Embryonic facial prominence (tissue), 1 donor: ENCODE data around the gene TYW3.
A peak's percentile ranks its signal among the peaks of the same experiment; 100 is the strongest.

ENCODE experiments used
- DNase-seq: peaks from one replicate; pipeline ENCODE4 v3.0.0-alpha.2; 2016; ENCODE audit errors: extremely low spot score

Gene TYW3, protein sequence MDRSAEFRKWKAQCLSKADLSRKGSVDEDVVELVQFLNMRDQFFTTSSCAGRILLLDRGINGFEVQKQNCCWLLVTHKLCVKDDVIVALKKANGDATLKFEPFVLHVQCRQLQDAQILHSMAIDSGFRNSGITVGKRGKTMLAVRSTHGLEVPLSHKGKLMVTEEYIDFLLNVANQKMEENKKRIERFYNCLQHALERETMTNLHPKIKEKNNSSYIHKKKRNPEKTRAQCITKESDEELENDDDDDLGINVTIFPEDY

DNA sequence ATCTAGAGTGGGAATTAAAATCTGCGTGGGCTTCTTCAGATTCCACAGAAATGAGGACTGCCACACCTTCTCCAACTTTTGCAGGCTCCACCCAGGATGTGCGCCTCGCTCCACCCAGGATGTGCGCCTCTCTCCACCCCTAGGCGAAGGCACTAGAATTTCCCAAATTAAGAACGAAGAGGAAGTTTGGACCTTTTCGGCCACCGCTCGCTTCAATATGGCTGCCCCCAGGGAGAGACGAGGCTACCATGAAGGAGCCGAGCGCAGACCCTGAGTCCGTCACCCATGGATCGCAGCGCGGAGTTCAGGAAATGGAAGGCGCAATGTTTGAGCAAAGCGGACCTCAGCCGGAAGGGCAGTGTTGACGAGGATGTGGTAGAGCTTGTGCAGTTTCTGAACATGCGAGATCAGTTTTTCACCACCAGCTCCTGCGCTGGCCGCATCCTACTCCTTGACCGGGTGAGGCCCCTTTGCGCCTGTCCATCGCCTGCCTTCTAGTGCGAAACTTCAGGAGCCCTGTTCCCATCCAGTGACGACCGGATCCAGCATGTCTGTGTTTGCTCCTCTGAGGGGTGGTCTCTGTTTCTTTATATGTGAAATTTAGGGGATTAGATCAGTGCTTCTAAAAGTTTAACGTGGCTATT, at the start of gene TYW3, which contains the start of gene CRYZ:
Gene TYW3, plus strand, starts transcription at position 193 of the 644 bp plus-strand sequence. Its CDS starts 93 bp downstream, at position 286.
Gene CRYZ, minus strand, starts transcription at position 91 of the 644 bp plus-strand sequence. CDS start 8,229 bp downstream, outside the sequence.
- DNase-seq = peak; percentile 92

DNA sequence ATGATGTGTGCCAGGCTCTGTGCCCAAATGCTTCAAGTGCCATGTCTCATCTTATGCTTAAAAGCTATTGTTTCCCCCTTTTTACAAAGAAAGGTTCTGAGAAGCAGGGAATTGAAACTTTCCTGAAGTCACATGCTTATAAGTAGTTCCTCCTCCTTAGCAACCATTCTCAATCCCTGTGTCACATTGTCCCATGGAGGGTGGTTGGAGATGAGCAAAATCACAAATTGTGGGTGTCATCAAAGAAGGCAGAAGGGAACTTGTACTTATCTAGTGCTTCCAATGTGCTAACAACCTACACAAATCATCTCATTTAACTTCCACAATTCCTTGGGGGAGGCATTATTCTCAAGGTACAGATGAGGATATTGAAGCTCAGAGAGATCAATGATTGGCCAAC, 49.3 kb upstream of the TYW3 start:
- DNase-seq = no peak

DNA sequence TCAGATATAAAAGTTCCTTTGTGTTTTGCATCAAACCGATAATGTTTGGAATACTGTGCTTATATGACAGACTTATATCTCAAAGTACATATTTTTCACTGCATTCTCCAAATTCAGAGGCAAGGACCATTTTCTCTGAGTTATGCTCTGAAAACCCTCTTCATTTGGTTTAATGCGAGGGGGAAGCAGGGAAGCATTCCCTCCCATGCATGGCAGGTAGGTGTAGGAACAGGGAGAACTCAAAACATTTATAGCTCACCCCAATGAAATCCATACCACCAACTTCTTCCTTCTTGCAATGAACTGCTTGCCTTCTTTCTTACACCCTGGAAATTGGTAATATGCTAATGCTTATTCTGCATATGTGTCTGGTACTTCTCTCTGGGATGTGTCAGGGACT, 48.7 kb upstream of the TYW3 start:
- DNase-seq = no peak

DNA sequence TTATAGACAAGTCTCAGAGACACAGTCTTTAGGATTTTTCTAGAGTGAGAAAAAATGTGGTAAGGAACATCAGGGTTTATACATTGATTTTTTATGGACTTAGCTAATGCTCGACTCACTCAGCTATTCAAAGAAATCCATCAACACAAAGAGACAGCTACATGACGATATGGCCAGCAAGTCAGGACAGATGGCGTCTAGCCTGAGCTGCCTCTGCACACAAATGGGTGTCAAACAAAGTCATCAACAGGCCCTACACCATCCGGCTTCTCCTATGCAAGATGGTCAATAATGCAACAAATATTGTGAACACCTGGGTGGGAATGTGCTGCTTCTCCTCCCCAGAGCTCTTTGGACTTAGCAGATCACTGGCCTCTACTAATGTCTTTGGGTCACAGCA, 46.0 kb upstream of the TYW3 start:
- DNase-seq = no peak

DNA sequence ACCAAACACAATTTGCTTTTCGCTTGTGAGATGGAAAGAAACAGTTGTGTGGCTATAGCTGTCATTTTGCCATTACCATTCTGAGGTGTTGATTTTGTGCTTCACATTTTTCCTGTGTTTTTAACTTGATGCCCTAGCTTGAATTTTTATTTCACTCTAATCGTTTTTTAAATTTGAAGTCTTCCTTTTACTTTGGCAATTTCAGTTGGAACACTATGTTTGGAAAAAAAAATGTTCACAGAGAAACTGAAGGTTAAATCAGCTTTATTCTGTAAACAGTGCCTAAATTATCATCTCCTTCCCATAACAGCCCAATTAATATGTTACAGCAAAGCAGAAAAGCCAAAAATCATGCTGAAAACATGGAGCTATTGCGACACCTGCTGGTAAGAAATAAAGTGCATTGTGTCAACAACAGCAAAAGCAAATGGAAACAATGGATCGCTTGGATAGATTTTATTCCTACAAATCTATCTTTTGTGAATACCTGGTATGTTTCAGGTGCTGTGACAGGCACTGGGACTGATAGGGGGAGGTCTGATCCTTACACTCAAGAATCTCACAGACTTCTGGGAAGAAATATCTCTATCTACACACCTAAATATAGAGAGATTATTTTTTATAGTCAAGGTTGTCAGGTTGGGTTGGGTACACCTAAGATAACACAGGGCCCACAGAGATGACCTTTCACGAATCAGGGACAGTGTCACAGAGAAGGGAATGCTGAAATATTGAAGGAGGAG, 43.2 kb upstream of the TYW3 start:
- DNase-seq = no peak

DNA sequence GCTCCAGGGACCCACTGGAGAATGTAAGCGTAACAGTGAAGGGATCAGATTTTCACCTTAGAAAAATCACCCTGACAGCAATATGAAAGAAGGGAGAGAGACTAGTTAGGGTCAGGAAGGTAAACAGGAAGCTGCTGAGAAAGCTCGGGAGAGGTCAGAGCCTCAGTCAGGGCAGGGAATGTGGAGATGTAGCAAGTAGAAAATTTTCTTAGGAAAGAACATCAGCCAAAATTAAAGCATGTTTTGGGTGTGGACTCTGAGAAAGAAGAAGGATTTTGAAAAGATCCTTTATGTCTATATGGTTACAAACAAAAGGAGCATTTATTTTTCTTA, 42.6 kb upstream of the TYW3 start:
- DNase-seq = no peak

DNA sequence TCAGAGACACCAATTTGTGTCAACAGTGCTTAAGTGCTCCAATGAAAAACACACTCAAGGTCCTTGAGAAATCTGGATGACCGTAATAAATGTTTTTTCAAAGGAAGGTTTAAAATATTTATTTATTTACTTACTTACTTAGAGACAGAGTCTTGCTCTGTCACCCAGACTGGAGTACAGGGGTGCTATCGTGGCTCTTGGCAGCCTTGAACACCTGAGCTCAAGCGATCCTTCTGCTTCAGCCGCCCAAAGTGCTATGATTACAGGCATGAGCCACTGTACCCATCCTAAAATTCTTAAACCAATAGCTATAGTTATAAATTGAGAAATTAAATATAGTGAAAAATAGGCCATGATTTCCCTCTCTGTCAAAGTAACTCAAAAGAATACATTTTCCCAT, 42.0 kb upstream of the TYW3 start:
- no peak for DNase-seq

DNA sequence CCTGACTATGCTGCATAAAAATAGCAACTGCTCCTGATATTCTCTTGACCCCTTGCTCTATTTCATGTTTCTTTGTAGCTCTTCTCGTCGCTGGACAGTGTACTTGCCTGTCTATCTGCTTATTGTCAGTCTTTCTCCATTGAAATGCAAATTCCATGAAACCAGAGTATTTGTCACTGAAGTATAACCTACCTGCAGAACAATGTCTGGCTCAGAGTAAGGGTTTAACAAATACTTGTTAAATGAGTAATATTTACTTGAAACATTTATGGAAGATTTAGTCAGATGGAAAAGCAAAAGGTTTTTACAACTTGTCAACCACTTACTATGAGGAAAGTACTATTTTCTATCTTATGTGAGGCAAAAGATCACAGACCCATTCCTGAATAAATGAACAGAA, 39.5 kb upstream of the TYW3 start:
- no peak for DNase-seq

DNA sequence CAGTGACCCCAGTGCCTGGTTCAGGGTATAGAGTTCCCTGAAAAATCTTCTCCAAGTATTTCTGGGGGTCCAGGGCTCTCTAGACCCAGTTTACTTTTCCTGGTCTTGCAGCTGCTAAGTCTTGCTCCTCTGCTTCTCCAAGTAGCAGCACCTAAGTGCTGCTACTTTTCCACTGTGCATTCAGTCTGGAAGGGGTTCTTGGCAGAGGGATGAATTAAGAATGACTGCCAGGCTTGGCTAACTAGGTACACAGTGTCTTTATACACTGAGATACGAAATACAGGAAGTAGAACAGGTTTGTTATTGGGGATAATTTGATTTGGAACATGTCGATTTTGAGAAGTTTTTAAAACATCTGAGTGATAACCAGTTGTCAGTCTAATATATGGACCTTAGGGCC, 35.1 kb upstream of the TYW3 start:
- DNase-seq = no peak

DNA sequence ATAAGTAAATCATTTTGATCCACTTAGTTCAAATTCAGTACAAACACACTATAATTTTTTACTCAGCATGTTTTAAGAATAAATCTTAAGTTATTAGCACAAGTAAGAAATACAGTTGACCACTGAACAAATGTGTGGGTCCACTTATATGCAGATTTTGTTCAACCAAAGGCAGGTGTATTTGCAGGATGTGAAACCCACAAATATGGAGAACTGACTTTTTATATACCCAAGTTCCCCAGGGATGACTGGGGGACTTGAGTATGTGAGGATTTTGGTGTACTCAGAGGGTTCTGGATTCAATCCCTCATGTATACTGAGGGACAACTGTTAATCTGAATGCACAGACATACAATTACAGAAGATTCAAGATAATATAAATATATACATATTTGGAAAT, 33.6 kb upstream of the TYW3 start:
- no peak for DNase-seq

DNA sequence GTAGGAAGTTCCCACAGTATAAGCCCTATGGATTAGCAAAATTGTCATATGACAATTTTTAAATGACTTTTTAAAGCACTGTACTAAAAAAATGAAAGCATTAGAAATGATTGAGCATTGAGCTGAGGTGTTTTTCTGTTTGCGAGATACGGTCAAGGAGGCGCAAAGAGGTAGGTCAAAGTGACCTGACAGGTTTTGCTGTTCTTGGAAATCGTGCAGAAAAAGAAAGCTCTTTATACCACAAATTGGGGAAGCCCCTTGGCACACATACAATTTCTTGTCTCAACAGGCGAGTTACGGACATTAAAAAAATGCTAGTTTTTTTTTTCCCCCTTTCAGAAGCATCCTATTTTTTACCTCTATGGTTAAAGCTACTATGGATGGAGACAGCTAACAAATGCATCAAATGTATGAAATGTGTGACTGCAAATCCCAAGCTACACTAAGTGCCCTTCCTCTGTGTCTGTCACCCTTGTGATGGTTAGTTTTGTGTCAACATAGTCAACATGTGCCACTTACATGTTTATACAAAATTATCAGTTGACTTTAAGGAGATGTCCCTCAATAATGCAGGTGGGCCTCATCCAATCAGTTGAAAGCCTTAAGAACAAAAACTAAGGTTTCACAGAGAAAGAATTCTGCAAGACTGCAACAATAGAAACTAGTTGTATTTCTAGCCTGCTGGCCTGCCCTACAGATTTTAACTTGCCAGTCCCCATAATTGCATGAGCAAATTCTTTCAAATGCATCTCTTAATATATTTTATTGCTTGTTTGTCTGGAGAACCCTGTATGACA, 29.4 kb upstream of the TYW3 start:
- DNase-seq = no peak

DNA sequence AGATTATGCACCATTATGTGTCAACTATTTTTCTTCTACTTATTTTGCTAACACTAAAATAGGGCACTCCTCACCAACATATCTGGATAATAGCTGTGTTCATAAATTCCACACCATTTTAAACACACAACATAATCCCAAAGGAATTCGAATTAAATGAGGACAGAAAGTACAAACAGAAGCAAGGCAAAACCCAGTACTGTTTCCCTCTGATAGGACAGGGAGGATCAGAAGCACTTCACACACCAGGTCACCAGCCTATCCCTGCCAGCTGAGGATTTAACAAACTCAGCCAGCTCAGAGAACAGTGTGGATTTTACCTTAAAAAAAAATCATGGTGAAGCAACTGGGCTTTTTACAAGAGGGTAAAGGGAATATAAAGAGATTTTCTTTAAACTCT, 20.1 kb upstream of the TYW3 start:
- no peak for DNase-seq

DNA sequence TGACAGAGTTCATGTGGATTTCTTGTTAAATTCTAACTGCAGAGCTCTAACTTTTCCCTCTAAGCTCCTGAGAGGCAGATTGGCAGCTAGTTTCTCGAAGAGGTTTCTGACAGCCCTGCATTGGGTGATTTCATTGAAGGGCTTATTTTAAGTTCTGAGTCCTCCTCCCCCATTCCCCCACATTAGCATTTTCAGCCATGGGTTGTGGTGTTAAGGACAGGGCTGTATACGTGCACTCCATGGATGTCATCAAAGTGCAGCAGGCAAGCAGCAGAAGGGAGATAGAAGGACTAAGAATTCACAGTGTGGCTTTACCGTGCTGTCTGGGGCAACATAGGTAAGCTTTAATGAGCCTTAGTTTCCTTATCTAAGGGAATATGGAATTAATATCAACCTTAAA, 19.1 kb upstream of the TYW3 start:
- no peak for DNase-seq

DNA sequence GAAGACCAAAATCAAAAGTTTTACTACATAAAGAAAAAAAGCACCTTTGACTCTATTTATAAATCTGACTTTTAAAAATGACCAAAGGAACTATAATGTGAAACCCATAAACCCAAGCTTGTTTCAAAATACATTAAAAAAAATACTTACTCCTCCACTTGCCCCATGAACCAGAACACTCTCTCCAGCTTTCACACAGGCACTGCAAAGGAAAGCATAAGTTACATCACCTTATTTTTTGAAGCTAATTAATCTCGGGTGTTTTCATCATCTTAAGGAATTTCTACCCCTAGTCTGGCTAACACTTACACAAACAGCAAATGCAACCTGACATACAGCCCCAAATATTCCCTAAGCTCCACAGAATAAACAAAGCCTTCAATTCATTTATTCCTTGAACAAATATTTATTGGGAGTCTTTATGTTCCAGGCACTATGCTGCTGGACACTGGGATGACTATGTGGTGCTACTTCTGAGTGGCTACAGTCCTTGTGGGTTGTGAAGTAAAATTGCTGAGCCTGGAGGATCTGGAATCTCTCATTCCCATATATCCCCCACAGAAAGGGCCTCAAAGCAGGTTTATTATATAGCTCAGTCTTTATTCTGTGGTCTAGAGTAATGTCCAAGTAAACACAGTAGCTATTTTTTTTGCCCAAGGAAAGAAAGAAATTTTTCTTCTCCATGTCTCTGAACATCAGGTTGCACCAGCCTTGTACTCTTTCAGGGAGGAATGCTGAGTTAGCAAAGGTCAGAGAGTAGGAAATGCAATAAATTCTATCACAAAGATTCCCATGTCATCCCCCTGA, 18.3 kb upstream of the TYW3 start:
- no peak for DNase-seq

DNA sequence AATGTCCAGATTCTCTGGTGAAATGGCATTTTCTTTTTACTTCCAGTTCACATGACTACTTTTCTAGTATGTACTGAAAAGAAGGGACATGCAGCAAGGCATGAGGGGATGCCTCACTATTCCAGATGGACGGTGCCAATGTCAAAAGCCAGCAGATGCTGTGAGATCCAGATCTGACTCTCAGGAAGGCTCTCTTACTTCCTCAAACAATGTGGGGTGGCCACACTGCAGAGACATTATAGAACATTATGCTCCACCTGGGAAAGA, 17.8 kb upstream of the TYW3 start:
- DNase-seq = no peak

DNA sequence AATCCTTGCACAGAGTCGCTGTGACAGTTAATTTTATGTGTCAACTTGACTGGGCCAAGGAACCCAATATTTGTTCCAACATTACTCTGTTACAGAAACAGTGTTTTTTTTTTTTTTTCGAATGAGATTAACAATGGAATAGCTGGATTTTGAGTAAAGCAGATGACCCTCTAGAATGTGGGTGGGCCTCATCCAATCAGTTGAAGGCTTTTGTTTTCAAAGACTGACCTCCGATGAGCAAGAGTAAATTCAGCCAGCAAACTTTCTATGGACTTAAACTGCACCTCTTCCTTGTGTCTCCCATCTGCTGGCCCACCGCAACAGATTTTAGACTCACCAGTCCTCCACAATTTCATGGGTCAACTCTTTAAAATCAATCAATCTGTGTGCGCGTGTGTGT, 17.1 kb upstream of the TYW3 start:
- no peak for DNase-seq

DNA sequence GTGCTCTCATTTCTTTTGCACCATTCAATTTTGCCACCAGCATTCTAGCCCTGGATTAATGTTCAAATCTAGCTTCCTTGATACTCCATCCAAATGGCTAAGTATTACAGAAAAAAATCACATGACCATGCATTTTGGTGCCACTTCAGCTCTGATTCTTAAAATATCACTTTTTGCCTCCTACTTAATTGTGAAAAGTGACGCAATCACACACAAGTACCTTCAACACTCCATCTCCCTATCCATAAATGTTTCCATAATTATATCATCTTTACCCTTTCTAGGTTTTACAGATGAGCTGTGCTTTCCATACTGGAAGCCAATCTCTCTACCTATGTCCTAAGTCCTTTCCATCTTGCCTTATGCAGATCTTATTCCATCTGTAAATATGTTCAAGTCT, 16.1 kb upstream of the TYW3 start:
- no peak for DNase-seq

DNA sequence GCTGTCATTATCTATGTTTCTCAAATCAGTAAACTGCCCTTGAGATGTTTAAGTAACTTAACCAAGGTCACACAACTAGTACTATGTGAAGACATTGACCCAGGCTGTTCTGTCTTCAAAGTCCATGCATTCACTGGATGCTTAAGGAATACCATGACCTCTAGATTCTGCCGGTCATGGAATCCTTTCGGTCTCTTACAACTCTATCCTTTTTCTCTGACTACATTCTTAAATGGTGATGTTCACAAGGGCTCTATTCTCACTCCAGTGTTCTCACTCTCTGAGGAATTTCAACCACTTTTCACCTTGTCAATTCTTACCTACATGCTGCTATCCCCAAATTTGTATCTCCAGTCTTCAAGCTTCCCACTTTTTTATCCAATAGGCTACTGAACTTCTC, 15.3 kb upstream of the TYW3 start:
- DNase-seq = no peak

DNA sequence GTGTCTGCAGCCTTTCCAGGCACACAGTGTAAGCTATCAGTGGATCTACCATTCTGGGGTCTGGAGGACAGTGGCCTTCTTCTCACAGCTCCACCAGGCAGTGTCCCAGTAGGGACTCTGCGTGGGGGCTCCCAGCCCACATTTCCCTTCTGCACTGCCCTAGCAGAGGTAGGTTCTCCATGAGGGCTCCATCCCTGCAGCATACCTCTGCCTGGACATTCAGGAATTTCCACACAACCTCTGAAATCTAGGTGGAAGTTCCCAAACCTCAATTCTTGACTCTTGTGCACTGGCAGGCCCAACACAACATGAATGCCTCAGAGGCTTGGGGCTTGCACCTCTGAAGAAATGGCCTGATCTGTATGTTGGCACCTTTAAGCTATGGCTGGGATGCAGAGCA, 6.9 kb upstream of the TYW3 start:
- no peak for DNase-seq

DNA sequence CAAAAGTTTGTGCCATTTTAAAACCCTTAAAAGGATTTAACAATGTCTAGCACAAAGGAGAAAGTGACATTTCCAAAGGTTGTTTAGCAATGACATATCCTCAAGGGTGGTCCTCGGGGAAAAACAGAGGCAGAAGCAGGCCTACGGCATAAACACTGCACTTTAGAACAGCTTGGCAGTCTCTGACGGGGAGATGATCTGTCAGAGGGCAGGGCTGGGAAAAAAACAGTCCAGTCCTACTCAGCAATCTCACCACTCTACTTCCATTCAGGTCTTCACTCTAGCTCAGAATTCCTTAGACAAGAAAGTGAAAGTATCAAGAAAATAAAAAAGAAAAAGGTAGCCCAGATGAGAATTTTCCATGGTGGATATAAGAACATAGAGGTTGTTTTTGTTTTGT, 4.2 kb upstream of the TYW3 start:
- DNase-seq = no peak

DNA sequence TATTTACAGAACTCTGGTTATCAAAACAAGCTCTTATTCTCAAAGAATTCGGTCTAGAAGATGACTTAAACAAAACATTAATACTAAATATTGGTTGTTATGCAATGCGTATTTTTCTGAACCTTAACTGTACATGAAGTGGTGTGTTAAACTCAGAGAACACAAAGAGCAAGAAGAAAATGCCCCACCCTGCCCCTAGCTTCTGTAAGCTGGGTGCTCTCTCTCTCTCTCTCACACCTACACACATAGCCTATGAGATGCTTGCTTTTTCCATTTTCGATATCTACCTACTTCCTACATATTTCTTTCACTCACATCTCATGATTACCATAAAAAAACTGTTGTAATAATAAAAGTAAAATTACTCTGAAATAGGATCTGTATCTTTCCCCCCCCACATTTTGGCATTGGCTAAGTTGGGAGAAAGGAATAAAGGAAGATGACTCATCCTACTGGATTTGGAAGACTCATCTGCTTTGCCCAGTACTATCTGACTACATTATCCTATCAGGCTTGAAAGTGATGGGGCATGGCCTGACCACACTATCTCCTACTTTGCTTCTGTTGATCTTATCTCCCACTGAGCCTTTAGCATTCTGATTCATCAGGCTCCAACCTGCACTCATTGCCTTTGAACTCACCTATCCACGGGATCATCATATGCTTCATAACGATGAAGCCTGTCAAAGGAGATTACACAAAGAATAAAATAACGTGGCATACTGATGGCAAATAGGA, 3.0 kb upstream of the TYW3 start:
- DNase-seq = no peak
